AG09319 (cell line): ENCODE data around the gene MGAT4B.
"Not testable (repeated sequence)": the region's sequence is repeated elsewhere in the genome, so short reads cannot be mapped to it uniquely, and the experiment has no call there.

Source experiments
- DNase-seq: peaks from one replicate; pipeline ENCODE4 v3.0.0-alpha.2; 2010; ENCODE audit warnings: low read depth; ENCODE audit errors: extremely low read depth
- CTCF ChIP-seq: IDR thresholded peaks from 2 replicates; pipeline ENCODE4 v1.5.1; 2011; ENCODE audit warnings: low read depth, mild to moderate bottlenecking, inconsistent platforms, low read length, moderate library complexity

MGAT4B gene

GRCh38 chr5:179791881-179792611, 14.6 kb downstream of the MGAT4B start:
- no peak for TF ChIP-seq CTCF

GRCh38 chr5:179789278-179789677, 17.4 kb downstream of the MGAT4B start:
- DNase-seq: not testable (repeated sequence)

More at GRCh38 chr5:179791881-179792611, 14.6 kb downstream of the MGAT4B start:
- no peak for DNase-seq

- DNase-seq: no peak
- TF ChIP-seq CTCF: no peak
Measured at GRCh38 chr5:179788193-179788854, 18.3 kb downstream of the MGAT4B start.

- TF ChIP-seq CTCF: no peak
- no peak for DNase-seq
Measured at GRCh38 chr5:179786861-179787260, 19.8 kb downstream of the MGAT4B start.

DNA sequence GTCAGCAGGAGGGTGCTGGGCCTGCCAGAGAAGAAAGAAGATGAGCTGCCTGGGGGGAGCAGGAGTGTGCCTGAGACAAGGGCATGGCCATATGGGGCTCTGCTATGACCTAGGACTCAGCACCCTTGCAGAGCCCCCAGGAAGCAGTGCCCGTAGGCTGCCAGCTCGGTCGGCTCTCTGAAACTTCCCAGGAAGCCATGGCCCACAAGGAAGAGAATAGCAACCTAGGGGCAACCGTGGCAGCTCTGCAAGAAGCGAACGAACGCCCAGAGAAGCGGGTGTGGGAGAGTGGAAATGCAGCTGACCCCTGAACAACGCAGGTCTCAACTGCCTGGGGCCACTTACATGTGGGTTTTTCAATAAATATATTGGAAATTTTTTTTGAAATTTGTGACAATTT, 23.5 kb downstream of the MGAT4B start:
- no peak for DNase-seq
- no peak for TF ChIP-seq CTCF

DNA sequence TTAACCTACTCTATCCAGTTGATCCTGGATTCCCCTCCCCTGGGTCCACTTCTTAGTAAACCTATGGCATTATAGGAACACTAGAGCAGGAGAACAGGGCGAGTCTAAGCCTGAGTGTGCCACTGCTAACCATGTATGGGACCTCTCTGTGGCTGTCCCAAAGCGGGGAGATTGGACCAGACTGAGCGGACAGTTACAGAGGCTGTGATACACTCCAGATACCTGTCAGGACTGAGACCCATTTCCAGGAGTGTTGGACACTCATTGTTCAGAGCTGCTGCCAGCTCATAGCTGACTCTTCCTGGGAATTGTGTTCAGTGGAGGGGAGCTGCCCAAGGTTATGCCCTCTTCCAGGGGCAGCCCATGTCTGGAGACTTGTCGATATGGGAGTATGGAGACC, 24.8 kb downstream of the MGAT4B start:
- DNase-seq: no peak
- no peak for TF ChIP-seq CTCF

DNA sequence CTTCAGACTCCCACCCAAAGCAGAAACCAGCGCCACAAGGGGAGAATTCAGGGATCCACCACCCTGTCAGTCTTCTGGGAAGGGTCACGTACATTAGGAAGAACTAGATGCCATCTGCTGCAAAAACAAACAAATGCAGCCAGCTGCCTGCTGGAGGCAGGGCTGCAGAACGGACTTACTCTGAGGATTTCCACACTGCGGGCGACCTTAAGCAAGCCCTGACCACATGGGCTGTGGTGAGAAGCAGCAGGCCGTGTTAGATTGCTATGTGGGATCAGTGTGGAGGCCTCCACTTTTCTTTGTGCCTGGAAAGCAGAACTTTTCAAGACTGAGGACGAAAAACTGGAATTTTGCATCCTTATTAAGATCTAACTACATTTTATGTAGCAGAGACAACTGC, 26.3 kb downstream of the MGAT4B start:
- TF ChIP-seq CTCF: no peak
- no peak for DNase-seq
